Measurements from ENCODE around the gene MGRN1.

Gene MGRN1

GRCh38 chr16:4586291-4586690, 38.3 kb upstream of the MGRN1 start:
- CTCF ChIA-PET: interaction anchor here (0.8 to 5.2 kb wide), 21 partner anchors 8 to 110 kb away, joined by 3 to 105 read pairs (median 5); partner anchors contain the start of gene HMOX2
- no peak overlapping the region for H3K4me3 ChIP-seq (ENCODE audit: control insufficient read depth in 1 of 7, extremely low read depth in 1 of 7, insufficient read depth in 4 of 7, low read depth in 2 of 7, low read length in 6 of 7)
- no peak for DNase-seq
- H3K4me1 ChIP-seq (ENCODE audit: control extremely low read depth in 1 of 4, control insufficient read depth in 4 of 4, insufficient read depth in 4 of 4, low read length in 3 of 4): peaks cover 0 to 2% (median 0%) of the 10 kb centered on the region in 4 experiments
- H3K9me3 ChIP-seq (ENCODE audit: control extremely low read depth in 1 of 5, control insufficient read depth in 4 of 5, insufficient read depth in 2 of 5, low read depth in 1 of 5, low read length in 4 of 5): peaks cover 0 to 7% (median 6%) of the 10 kb centered on the region in 5 experiments
- peaks cover 0 to 11% (median 0%) of the 10 kb centered on the region in 5 experiments for H3K27me3 ChIP-seq (replicated peaks in 2 of 5; ENCODE audit: control insufficient read depth in 4 of 5, insufficient read depth in 5 of 5, low read length in 4 of 5)
- POLR2A ChIA-PET: interaction anchor here (1.3 kb wide), 1 partner anchor 79 kb away, joined by 3 read pairs; no protein-coding TSS in a partner anchor
- H3K36me3 ChIP-seq (ENCODE audit: control insufficient read depth in 4 of 4, insufficient read depth in 4 of 4, low read length in 3 of 4): no peaks in the 10 kb centered on the region
- no peak overlapping the region for H3K27ac ChIP-seq (ENCODE audit: insufficient read depth in 1 of 2, low read depth in 1 of 2, low read length in 2 of 2, poor library complexity in 1 of 2, severe bottlenecking in 2 of 2)
- 84% methylated on average over 6 of the region's 7 CpGs for WGBS (ENCODE audit: insufficient coverage)

GRCh38 chr16:4588386-4588785, 36.2 kb upstream of the MGRN1 start:
- Histone ChIP-seq H3K4me3 (ENCODE audit: control insufficient read depth in 1 of 7, extremely low read depth in 1 of 7, insufficient read depth in 4 of 7, low read depth in 2 of 7, low read length in 6 of 7) (no peak overlapping the region), H3K27ac (ENCODE audit: insufficient read depth in 1 of 2, low read depth in 1 of 2, low read length in 2 of 2, poor library complexity in 1 of 2, severe bottlenecking in 2 of 2) (no peak overlapping the region), H3K27me3 (replicated peaks in 2 of 5; ENCODE audit: control insufficient read depth in 4 of 5, insufficient read depth in 5 of 5, low read length in 4 of 5) (peaks cover 0 to 11% (median 0%) of the 10 kb centered on the region in 5 experiments), H3K4me1 (ENCODE audit: control extremely low read depth in 1 of 4, control insufficient read depth in 4 of 4, insufficient read depth in 4 of 4, low read length in 3 of 4) (peaks cover 0 to 2% (median 0%) of the 10 kb centered on the region in 4 experiments), H3K36me3 (ENCODE audit: control insufficient read depth in 4 of 4, insufficient read depth in 4 of 4, low read length in 3 of 4) (no peaks in the 10 kb centered on the region), H3K9me3 (ENCODE audit: control extremely low read depth in 1 of 5, control insufficient read depth in 4 of 5, insufficient read depth in 2 of 5, low read depth in 1 of 5, low read length in 4 of 5) (peaks cover 0 to 7% (median 6%) of the 10 kb centered on the region in 5 experiments)
- ChIA-PET POLR2A (interaction anchor here (0.8 kb wide), 1 partner anchor 22 kb away, joined by 3 read pairs; no protein-coding TSS in a partner anchor), CTCF (interaction anchor here (1.1 to 5.2 kb wide), 3 partner anchors 32 to 78 kb away, joined by 3 to 105 read pairs (median 3); partner anchors contain the start of gene C16orf96)
- 88% methylated on average over 1 of the region's 2 CpGs for WGBS (ENCODE audit: insufficient coverage)
- no peak for DNase-seq

DNA sequence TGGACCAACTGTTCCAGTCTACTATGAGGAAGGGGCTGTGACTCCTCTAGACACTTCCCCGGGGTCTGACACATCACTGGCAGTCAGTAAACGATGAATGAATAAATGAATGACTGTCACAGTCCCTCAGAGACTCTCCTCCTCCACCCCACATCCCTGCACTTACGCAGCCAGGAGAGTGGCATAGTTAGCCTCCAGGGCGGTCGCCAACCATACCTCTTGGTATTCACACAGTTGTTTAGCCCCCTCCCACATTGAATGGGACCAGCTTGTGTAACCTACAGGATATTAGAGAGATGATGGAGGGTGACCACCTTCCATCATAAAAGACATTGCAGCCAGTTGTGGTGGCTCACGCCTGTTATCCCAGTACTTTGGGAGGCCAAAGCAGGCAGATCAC, 35.7 kb upstream of the MGRN1 start:
- Histone ChIP-seq H3K4me1 (ENCODE audit: control extremely low read depth in 1 of 4, control insufficient read depth in 4 of 4, insufficient read depth in 4 of 4, low read length in 3 of 4) (peaks cover 0 to 2% (median 0%) of the 10 kb centered on the region in 4 experiments), H3K27me3 (replicated peaks in 2 of 5; ENCODE audit: control insufficient read depth in 4 of 5, insufficient read depth in 5 of 5, low read length in 4 of 5) (peaks cover 0 to 11% (median 0%) of the 10 kb centered on the region in 5 experiments), H3K27ac (ENCODE audit: insufficient read depth in 1 of 2, low read depth in 1 of 2, low read length in 2 of 2, poor library complexity in 1 of 2, severe bottlenecking in 2 of 2) (no peak overlapping the region), H3K4me3 (ENCODE audit: control insufficient read depth in 1 of 7, extremely low read depth in 1 of 7, insufficient read depth in 4 of 7, low read depth in 2 of 7, low read length in 6 of 7) (no peak overlapping the region), H3K9me3 (ENCODE audit: control extremely low read depth in 1 of 5, control insufficient read depth in 4 of 5, insufficient read depth in 2 of 5, low read depth in 1 of 5, low read length in 4 of 5) (peaks cover 0 to 7% (median 6%) of the 10 kb centered on the region in 5 experiments), H3K36me3 (ENCODE audit: control insufficient read depth in 4 of 4, insufficient read depth in 4 of 4, low read length in 3 of 4) (no peaks in the 10 kb centered on the region)
- ChIA-PET CTCF (interaction anchor here (1.1 to 5.2 kb wide), 2 partner anchors 38 to 79 kb away, joined by 3 to 105 read pairs; no protein-coding TSS in a partner anchor), POLR2A (interaction anchor here (0.8 kb wide), 1 partner anchor 21 kb away, joined by 3 read pairs; no protein-coding TSS in a partner anchor)
- WGBS (ENCODE audit: insufficient coverage): 100% methylated on average over 3 of the region's 6 CpGs
- DNase-seq: no peak

DNA sequence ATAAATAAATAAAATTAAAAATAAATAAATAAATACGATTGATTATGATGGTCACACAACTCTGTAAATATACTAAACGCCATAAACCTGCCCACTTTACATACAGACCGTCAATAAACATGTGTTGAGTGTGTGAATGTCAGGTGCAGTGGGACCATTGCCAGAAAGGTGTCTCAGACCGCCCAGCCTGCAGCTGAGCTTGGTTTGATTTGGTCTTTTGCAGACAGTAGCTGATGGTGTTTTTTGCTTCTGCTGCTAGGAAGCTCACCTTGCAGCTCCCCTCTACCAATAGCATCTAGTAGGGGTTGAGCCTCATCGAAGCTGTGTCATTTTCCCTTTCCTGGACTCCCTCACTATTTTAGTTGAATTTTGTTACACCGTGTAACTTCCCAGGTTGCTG, 33.4 kb upstream of the MGRN1 start:
- no peak for DNase-seq
- H3K36me3 ChIP-seq (ENCODE audit: control insufficient read depth in 4 of 4, insufficient read depth in 4 of 4, low read length in 3 of 4): no peaks in the 10 kb centered on the region
- POLR2A ChIA-PET: no interaction called here

GRCh38 chr16:4591706-4592470, 32.7 kb upstream of the MGRN1 start:
- no peak for DNase-seq
- Histone ChIP-seq H3K9me3 (ENCODE audit: control extremely low read depth in 1 of 5, control insufficient read depth in 4 of 5, insufficient read depth in 2 of 5, low read depth in 1 of 5, low read length in 4 of 5) (peaks cover 0 to 7% (median 6%) of the 10 kb centered on the region in 5 experiments), H3K36me3 (ENCODE audit: control insufficient read depth in 4 of 4, insufficient read depth in 4 of 4, low read length in 3 of 4) (no peaks in the 10 kb centered on the region), H3K4me3 (ENCODE audit: control insufficient read depth in 1 of 7, extremely low read depth in 1 of 7, insufficient read depth in 4 of 7, low read depth in 2 of 7, low read length in 6 of 7) (no peak overlapping the region), H3K27me3 (replicated peaks in 2 of 5; ENCODE audit: control insufficient read depth in 4 of 5, insufficient read depth in 5 of 5, low read length in 4 of 5) (peaks cover 0 to 1% (median 0%) of the 10 kb centered on the region in 5 experiments), H3K27ac (ENCODE audit: insufficient read depth in 1 of 2, low read depth in 1 of 2, low read length in 2 of 2, poor library complexity in 1 of 2, severe bottlenecking in 2 of 2) (no peak overlapping the region), H3K4me1 (ENCODE audit: control extremely low read depth in 1 of 4, control insufficient read depth in 4 of 4, insufficient read depth in 4 of 4, low read length in 3 of 4) (no peaks in the 10 kb centered on the region)
- POLR2A ChIA-PET: no interaction called here
- CTCF ChIA-PET: interaction anchor here (0.6 to 1.7 kb wide), 7 partner anchors 11 to 84 kb away, joined by 3 to 5 read pairs (median 3); no protein-coding TSS in a partner anchor
- WGBS (ENCODE audit: insufficient coverage): 92% methylated on average over 16 of the region's 17 CpGs

More for the DNA sequence above, 33.4 kb upstream of the MGRN1 start:
- H3K4me3 ChIP-seq (ENCODE audit: control insufficient read depth in 1 of 7, extremely low read depth in 1 of 7, insufficient read depth in 4 of 7, low read depth in 2 of 7, low read length in 6 of 7): no peak overlapping the region
- H3K27ac ChIP-seq (ENCODE audit: insufficient read depth in 1 of 2, low read depth in 1 of 2, low read length in 2 of 2, poor library complexity in 1 of 2, severe bottlenecking in 2 of 2): no peak overlapping the region
- 67% methylated on average over 1 of the region's 6 CpGs for WGBS (ENCODE audit: insufficient coverage)
- peaks cover 0 to 7% (median 6%) of the 10 kb centered on the region in 5 experiments for H3K9me3 ChIP-seq (ENCODE audit: control extremely low read depth in 1 of 5, control insufficient read depth in 4 of 5, insufficient read depth in 2 of 5, low read depth in 1 of 5, low read length in 4 of 5)
- peaks cover 0 to 8% (median 0%) of the 10 kb centered on the region in 5 experiments for H3K27me3 ChIP-seq (replicated peaks in 2 of 5; ENCODE audit: control insufficient read depth in 4 of 5, insufficient read depth in 5 of 5, low read length in 4 of 5)
- CTCF ChIA-PET: interaction anchor here (0.9 to 1.7 kb wide), 3 partner anchors 10 to 35 kb away, joined by 3 to 5 read pairs (median 4); no protein-coding TSS in a partner anchor
- no peaks in the 10 kb centered on the region for H3K4me1 ChIP-seq (ENCODE audit: control extremely low read depth in 1 of 4, control insufficient read depth in 4 of 4, insufficient read depth in 4 of 4, low read length in 3 of 4)

- Histone ChIP-seq H3K4me3 (ENCODE audit: control insufficient read depth in 1 of 7, extremely low read depth in 1 of 7, insufficient read depth in 4 of 7, low read depth in 2 of 7, low read length in 6 of 7) (no peak overlapping the region), H3K27ac (ENCODE audit: insufficient read depth in 1 of 2, low read depth in 1 of 2, low read length in 2 of 2, poor library complexity in 1 of 2, severe bottlenecking in 2 of 2) (no peak overlapping the region), H3K27me3 (replicated peaks in 2 of 5; ENCODE audit: control insufficient read depth in 4 of 5, insufficient read depth in 5 of 5, low read length in 4 of 5) (no peaks in the 10 kb centered on the region), H3K4me1 (ENCODE audit: control extremely low read depth in 1 of 4, control insufficient read depth in 4 of 4, insufficient read depth in 4 of 4, low read length in 3 of 4) (no peaks in the 10 kb centered on the region), H3K36me3 (ENCODE audit: control insufficient read depth in 4 of 4, insufficient read depth in 4 of 4, low read length in 3 of 4) (no peaks in the 10 kb centered on the region), H3K9me3 (ENCODE audit: control extremely low read depth in 1 of 5, control insufficient read depth in 4 of 5, insufficient read depth in 2 of 5, low read depth in 1 of 5, low read length in 4 of 5) (peaks cover 0 to 4% (median 3%) of the 10 kb centered on the region in 5 experiments)
- ChIA-PET POLR2A (no interaction called here), CTCF (interaction anchor here (1.1 to 1.4 kb wide), 3 partner anchors 31 to 87 kb away, joined by 3 read pairs; no protein-coding TSS in a partner anchor)
- 89% methylated on average over 16 of the region's 16 CpGs for WGBS (ENCODE audit: insufficient coverage)
- DNase-seq: no peak
These were observed 31.5 kb upstream of the MGRN1 start for GRCh38 chr16:4593086-4593485.

Measured in common myeloid progenitor, CD34-positive (primary cell).